NCI-H345 treated with DMSO at 0.1 percent for 48 hours (cell line): ENCODE data around the gene LONP1.
"Not testable (repeated sequence)": the region's sequence is repeated elsewhere in the genome, so short reads cannot be mapped to it uniquely, and the experiment has no call there.

ENCODE experiments used
- DNase-seq: peaks from one replicate; lab custom pipeline; 2025; ENCODE audit not compliant: unreplicated experiment; lab: John Stamatoyannopoulos, UW

Gene LONP1

DNA sequence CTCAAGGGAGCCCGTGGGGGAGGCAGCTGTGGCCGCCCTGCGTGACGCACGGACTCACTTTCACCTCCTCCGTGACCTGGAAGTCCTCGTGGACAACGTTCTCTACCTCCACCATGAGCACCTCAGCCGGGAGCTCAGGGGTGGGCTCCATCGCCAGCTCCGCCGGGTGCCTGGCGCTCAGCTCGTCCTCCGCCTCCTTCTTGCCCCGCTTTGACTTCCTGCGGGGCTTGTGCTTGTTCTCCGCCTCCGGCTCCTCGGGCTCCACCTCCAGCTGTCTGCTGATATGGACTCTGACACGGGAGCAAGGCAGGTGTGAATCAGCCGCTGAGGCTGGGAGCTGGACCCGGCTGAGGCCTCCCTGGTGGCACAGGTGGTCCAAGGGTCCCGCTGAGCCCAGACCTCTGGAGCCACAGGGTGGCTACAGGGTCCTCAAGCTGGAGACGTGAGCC is 8.2 kb downstream of the LONP1 start:
- DNase-seq, result no peak

DNA sequence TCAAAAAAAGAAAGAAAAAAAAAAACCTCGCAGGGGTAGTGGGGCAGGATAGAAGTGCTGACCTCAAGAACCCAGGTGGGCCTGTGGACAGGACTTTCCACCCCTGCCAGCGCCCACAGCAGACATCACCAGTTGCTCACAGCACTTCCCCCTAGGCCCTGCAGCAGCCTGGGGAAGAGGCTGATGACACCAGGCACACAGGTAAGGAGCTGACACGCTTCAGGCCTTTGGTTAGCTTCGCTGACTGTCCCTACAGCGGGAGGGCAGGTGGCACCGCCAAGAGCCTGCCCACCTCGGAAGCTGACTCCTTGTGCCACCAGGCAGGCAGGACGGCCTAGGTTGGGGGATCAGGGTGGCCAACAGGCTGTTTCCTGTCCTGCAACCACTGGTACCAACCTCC is 8.9 kb downstream of the LONP1 start:
- no peak for DNase-seq

DNA sequence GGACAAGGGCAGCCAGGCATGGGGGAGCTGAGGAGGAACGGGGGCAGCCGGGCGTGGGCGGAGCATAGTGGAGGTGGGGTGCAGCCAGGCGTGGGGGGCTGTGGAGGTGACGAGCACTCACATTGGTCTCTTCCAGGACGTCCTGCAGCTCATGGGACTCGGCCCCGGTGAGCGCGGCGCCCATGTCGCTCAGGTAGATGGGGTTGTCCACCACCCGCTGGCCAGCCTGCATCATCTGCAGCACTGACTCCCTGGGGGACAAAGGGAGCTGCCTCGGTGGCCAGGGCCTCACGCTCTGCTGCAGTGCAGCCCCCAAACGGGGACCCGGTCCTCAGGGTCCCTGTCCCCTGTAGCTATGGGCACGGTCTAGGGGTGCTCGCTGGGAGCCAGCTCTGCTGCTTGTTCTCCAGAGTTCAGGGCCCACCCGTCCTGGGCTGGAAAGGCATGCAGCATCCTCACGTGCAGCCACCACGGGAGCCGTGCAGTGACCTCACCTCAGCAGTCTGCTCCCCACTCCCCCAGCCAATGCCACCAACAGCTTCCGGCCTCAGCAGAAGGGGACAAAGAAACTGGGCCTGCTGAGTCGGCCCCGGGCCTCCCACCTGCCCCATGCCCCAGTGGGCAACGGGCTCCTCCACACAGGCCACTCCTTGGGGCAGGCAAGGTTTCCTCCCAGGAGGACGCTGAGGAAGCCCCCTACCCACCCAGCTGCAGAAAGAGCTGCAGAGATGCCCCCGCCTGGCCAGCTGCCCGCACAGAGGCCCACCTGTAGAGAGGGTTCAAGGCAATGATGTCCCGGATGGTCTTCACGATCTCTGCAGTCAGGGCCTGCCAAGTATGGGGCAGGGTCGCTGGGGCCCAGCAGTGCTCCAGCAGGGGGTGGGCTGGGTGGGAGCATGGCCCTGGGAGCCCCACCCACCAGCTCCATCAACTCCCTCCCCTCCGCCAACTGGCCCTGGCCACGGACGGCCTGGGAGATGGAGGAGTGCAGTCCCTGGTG is 12.1 kb downstream of the LONP1 start:
- DNase-seq, result no peak

DNA sequence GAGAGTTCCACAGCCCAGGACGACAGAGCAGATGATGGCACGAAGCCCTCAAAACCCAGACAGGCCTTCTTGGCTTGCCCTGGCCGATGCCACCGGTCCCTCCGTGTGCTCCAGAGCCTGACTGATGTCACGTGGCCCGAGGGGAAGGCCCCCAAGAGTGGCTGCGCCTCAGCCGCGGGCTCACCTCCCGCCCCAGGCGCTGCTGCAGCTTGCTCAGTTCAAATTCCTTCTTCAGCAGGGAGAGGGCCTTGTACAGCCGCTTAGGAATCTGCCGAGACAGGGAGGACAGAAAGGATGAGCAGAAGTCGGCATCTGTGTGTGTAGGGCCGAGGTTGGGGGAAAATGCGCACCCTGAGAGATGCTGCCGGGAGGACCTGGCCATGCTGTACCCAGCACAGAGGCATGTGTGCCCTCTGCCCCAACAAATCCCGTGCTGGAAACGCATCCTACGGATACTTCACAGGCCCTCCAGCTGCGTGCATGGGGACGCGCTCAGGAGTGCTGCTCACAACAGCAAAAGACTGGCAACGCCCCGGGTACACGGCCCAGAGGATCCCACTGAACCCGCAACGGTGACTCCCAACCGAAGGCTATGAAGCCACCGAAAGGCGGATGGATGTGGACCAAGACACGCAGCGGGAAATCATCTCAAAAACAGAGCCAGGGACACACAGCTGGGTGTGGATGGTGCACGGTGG is 12.9 kb downstream of the LONP1 start:
- DNase-seq, result no peak

DNA sequence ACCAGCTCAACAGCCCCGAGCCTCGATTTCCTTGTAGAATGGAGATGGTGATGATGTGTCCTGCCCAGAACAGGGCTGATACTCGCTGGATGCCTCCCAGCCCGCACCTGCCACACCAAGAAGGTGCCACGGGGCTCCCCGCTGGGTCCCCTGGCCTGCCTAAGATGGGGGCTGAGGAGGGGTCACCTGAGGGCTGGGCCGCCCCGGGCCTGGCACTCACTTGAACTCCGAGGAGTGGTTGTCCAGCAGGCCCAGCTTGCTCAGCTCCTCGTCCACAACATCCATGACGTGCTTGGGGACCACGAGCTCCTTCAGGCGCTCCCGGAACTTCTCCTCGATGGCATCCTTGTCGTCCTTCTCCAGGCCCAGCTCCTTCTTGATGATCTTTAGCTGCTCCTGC is 14.4 kb downstream of the LONP1 start:
- no peak for DNase-seq

DNA sequence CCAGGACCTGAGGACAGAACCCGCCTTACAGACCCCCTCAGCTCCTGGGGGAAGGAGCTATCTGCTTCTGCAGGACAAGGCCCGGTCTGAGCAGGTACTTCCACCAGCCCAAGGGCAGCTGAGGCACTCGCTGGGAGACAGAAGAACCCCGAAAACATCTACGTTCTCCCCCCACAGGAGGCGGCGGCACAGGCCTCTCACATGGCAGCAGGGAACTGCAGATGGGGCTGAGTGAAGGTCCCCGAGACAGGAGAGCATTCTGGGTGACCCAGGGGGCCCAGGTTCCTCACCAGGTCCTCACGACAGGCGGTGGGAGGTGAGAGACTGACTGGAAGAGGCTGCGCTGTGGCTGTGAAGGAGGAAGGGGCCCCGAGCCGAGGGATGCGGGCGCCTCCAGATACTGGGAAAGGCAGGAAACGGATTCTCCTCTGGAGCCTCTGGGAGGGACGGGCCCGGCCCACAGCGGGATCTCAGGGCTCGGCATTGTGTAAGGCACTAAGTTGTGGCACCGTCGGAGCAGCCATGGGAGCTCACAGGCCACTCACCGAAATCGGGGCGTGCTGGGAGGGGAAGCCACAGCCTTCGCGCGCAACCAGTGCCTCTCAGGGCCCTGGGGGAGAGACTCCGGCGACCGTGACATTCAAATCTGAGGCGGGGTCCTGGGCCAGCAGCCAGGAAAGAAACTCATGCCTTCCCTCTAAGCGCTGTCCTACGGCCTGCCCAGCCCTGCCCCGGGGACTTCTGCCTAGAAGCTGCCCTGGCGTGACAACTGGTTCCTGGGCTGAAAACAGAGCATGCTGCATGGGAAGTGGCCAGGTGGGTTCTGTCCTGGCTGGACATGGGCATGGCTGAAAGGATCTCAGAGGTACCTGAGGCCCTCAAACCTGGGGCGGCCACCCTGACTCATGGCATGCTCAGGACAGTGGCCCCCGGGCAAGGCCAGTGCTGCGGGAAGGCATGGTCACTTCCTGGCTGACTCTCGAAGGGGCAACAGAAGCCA is 15.8 kb downstream of the LONP1 start:
- no peak for DNase-seq

DNA sequence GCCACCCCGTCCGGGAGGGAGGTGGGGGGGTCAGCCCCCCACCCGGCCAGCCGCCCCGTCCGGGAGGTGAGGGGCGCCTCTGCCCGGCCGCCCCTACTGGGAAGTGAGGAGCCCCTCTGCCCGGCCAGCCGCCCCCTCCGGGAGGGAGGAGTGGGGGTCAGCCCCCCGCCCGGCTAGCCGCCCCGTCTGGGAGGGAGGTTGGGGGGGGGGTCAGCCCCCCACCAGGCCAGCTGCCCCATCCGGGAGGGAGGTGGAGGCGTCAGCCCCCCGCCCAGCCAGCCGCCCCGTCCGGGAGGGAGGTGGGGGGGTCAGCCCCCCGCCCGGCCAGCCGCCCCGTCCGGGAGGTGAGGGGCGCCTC is 17.9 kb downstream of the LONP1 start:
- DNase-seq, result not testable (repeated sequence)

DNA sequence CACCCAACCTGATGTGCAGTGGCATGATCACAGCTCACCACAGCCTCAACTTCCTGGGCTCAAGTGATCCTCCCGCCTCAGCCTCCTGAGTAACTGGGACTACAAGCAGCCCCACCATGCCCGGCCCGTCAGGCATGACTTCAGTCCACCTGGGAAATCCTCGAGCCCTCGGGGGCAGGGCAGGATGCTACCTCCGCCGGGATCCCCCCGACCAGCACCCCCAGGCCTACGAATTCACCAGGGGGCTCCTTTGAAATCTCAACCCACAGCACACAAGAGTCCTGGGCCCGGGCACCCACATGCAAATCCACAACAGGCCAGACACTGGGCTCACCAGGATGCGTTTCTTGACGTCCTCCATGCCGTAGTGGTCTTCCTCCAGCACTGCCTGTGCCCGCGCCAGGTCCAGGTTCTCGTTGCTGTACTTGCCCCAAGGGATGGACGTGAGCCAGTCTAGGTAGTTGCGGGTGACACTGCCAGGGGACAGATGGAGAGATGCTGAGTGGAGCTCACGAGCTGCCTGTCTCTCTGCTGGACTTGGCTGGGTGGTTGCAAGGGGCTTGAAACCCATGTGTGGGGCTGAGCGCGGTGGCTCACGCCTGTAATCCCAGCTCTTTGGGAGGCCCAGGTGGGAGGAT is 19.4 kb downstream of the LONP1 start:
- DNase-seq, result no peak

DNA sequence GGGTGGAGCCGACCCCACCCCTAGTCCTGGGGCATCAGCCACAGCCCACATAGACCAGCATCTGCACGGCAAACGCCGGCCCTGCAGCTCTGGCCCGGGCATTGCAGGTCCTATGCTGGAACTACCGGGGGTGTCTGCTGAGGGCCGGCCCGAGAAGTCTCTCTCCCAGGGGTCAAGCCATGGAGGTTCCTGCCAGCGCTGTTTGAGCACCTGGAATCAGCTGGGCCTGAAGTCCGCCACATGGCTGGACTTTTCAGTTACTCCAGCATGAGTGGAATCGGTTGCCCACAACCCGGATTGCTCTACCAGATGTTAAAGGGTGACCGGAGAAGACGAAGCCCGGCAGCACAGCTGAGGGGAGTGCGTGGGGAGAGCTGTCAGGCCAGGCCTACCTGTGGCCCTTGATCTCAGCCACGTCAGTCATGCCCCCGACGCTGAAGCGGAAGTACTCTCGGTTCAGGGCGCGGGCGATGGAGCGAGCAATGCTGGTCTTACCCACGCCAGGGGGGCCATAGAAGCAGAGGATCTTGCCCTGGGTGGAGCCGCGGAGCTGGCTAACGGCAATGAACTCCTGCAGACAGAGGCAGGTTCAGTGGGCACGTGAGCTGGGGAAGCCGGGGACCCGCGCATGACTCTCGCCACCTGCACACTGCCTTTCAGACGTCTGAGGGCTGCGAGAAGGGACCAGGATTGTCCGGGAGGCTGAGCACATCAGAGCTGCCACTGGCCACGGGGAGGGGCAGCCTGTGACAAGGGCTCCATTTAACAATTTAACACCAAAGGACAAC is 21.1 kb downstream of the LONP1 start:
- no peak for DNase-seq

DNA sequence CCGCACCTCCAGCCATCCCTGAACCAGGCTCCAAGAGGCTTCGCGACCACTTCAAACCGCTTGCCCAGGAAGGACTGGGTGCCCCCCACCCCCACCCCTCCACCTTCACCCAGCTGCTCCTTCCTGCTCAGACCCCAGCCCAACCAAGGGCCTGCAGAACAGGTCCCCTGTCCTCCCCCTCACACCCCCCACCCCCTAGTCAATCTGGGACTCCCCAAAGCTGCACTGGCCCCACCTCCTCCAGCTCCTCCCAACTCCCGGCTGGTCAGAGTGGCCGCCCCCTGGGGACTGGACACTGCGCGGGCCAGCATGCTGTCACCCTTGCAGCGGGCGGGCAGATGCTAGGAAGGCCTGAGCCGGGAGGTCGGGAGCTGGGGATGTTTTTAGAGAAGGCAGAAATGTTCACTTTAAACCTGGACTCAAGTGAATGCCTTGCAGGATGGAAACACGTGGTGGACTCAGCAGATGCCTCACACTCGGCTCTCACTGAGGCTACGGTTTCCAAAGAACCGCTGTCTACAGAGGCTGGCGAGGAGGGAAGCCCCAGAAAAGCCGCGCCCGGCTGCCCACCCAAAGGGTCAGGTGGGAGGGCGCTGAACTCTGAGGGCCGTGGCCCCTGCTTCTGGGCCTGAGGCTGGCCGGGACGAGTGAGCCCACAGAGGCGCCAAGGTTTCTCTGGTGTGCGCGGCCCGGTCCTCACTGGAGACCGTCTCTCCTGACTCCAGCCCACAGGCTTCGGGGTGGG is 21.9 kb downstream of the LONP1 start:
- DNase-seq, result no peak

DNA sequence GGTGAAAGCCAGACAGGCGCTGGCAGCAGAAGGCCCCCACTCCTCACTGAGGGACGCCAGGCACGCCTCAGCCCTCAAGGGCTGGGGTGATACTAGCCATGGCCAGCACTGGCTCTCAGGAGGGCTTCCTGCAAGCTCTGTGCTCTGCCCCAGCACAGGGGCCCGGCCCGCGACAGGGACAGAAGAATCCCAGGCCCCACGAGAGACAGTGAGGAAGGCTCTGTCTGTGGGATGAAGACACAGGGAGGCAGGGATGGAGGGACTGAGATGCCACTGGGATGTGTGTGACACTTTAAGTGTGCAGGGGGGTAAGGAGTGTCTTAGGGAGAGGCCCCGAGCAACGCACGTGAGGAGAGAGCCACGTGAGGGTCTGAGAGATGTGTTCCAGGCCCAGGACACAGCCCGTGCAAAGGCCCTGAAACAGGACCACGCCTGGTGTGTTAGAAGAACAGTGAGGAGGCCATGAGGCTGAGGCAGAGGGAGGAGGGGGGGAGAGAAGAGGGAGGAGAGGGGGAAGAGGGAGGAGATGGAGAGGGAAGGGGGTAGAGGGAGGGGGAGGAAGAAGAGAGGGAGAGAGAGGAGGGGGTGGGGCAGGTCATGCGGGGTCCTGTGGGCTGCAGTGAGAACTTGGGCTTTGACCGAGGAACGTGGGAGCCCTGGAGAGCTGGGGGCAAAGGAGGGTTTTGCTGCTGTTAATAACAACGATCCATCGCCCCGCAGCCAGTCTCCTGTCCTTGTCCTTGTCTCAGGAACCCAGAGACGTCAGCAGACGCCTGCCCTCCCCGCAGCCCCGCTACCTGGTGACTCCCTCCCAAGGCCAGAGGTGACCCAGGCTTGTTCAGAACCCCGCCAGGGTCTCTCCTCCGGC is 22.7 kb downstream of the LONP1 start:
- DNase-seq, result no peak

DNA sequence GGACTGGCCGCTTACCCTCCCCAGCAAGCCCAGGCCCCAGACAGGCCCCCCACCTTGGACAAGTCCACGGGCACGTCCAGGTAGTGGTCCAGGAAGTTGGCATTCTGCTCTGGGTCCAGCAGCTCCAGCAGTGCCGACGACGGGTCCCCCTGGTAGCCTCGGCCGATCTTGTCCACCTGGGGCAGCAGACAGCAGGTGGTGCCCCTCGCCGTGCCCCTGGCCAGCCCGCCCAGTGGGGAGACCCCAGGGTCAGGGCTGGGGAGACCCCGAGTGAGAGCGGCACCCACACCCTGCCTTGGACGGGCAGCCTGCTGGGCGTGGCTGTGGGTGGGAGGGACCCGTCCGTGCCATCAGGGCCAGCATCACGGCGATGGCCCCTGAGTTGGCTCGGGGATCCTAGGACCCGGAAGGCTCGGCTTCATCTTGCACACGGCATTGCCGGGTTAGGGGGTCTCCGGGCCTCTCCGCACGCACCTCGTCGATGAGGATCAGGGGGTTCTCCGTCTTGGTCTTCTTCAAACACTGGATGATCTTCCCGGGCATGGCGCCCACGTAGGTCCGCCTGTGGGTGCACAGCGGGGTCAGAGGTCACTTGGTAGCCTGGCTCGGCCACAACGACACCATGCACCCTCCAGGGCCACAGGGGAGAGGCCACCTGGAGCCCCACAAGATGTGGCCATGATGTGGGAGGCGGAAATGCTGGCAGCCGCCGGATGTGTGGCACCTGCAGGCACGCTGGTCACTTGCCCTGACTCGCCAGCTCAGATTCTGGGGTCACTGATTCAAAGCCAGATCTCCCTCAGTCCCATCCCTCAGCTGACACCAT is 23.5 kb downstream of the LONP1 start:
- no peak for DNase-seq

DNA sequence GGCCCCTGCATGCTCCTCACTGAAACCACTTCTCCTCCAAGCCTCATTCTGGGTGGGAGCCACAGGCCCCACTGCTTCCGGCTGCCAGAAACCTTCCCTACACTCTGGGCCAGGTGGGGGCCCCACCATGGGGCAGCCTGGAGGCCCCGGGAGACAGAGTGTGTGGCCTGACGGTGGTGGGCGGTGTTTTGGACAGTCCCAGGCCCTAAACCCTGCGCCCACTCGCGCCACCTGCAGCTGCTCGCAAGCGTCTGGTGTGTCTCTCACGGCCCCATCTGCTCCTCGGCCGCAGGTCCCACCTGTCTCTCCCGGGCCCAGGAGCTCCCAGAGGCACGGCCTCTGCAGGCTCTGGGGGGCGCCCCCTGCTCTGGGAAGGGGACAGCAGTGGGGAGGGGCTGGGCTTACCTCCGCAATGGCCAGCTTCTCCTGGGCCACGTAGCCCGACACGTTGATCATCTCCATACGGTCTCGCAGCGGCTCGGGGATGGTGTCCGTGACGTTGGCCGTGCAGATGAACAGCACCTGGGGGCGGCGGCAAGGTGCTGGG is 24.2 kb downstream of the LONP1 start:
- DNase-seq, result no peak

DNA sequence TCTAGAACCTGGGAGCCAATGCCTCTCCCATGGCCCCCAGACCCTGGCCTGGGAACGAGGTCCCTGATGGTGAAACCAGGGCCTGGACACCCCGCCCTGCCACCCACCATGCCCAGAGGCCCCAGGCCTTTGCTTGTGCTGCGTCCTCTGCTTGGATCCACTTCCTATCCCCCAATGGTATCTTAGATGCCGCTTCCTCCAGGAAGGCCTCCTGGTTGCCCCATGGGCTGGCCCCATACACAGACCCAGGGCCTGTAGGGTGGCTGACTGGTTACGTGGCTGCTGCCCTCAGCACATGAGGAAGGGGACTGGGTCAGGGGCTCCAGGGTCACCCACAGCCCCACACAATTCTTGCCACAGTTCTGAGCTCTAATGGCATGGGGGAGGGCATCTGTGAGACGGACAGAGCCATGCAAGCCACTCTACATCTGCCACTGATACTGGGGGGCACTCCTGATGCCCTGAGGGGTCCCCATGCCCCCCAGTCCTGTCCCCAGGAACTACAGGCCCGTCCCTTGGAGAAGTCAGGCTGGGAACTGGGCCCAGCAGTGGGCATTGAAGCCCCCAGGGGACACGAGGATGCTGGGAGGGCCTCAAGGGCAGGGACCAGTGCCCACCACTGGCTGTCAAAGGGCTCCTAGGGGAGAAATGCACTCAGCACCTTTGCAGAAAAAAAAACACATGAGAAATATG is 24.8 kb downstream of the LONP1 start:
- DNase-seq, result no peak

DNA sequence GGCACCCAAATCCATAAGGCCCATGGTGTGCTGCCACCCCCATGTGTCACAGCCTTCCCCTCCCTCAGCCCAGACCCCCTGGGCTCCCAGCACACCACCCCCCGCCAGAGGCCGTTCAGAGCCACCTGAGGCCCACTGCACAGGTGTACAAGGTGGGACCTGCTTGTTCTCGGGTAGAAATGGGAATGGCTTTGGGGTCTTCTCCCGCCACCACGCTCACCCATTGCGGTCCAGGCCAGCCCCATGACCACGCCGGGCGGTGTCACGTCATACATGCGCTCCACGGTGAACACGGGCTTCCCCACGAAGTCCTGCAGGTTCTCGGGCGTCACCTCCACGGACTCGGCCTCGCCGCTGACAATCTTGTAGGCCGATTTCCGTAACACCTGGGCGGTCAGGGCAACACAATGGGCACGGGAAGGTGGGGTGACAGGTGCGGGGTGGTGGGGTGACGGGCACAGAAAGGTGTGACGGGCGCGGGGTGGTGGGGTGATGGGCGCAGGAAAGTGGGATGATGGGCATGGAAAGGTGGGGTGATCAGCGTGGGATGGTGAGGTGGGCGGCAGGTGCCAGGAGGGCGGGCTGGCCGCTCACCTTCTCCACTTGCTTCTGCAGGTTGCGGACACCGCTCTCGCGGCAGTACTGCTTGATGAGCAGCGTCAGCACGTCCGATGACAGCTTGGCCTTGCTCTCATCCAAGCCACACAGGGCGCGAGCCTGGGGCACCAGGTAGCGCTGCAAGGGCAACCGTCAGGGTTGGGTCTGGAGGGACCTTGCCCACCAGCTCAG is 25.6 kb downstream of the LONP1 start:
- no peak for DNase-seq
